Loucy (cell line): ENCODE data around the gene FCRLB.

Experiments used
- CTCF ChIP-seq: fragments of 200-600 bp; sonication (generic); conservative IDR thresholded peaks from 2 replicates; pipeline ENCODE4 v1.5.1; 2014; ENCODE audit warnings: mild to moderate bottlenecking, antibody characterized with exemption, low read length
- EZH2phosphoT487 ChIP-seq: fragments of 200-600 bp; IDR thresholded peaks from 2 replicates; pipeline ENCODE4 v1.6.1; 2018; ENCODE audit warnings: antibody characterized with exemption, mild to moderate bottlenecking, moderate library complexity, borderline replicate concordance

DNA sequence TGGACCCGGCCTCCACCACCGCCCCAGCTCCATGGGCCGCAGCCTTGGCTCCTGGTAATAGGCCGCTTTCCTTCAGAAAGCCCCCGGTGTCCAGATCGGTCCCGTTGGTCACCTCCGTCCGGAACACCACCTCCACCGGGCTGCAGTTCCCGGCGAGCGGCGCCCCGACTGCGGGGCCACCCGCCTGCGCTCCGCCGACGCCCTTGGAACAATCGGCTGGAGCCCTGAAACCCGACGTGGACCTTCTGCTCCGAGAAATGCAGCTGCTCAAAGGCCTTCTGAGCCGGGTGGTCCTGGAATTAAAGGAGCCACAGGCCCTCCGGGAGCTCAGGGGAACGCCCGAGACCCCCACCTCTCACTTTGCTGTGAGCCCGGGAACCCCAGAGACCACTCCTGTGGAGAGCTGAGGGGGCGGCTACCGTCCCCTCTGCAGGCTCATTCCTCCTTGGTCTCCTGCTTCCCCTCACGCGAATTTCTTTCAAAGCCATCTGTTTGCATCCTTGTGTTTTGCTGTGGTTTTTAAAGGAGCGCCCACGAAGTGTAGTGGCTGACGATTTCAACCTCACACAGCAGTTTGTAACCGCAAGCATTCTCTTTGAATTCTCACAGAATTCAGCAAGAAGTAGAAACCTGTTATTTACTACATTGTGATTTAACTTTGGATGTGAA, 6.0 kb downstream of the FCRLB start:
- TF ChIP-seq CTCF (no peak), EZH2phosphoT487 (no peak)
